ENCODE measurements around the gene NIFK. TPM values are rescaled to one million over a fixed set of nuclear protein-coding genes. Genes with fewer than 3 reads are reported as not detected.

The NIFK gene
- total and polyA plus RNA-seq, 2 donors (not counting 3 experiments of a cell fraction or from before 2014, with no cell fraction given) = 10.7 to 59.7 TPM

- intact Hi-C loops (cut with micrococcal nuclease) = no loop called here
- H4K20me1 ChIP-seq (replicated peaks; ENCODE audit: control insufficient read depth, extremely low read depth, insufficient read depth, low read length) = no peaks in the 10 kb centered on the region
- H3K79me2 ChIP-seq (ENCODE audit: control insufficient read depth, insufficient read depth, low read length) = no peaks in the 10 kb centered on the region
- POLR2A ChIA-PET = no interaction called here
- H3K27me3 ChIP-seq (ENCODE audit: control insufficient read depth in 2 of 2, insufficient read depth in 2 of 2, low read length in 2 of 2) = no peaks in the 10 kb centered on the region
- no peak for TF ChIP-seq POLR2AphosphoS5 (IDR thresholded peaks at IDR 0.05; ENCODE audit: insufficient read depth, low read depth, low read length)
- no peak overlapping the region for H3K27ac ChIP-seq (ENCODE audit: insufficient read depth, low read depth, low read length)
- H3K4me2 ChIP-seq (ENCODE audit: insufficient read depth, low read length) = no peak overlapping the region
- no peaks in the 10 kb centered on the region for H3K36me3 ChIP-seq (ENCODE audit: control insufficient read depth in 2 of 2, extremely low read depth in 1 of 2, insufficient read depth in 2 of 2, low read length in 2 of 2)
- dilution Hi-C loops (cut with MboI; ENCODE audit: extremely low pct_ligation_motif_present, low sequenced_read_pairs) = no loop called here
- no peak overlapping the region for H3K4me3 ChIP-seq (replicated peaks in 1 of 3; ENCODE audit: insufficient read depth in 1 of 3, low read depth in 1 of 3, low read length in 3 of 3)
- no peaks in the 10 kb centered on the region for H3K9me1 ChIP-seq (replicated peaks; ENCODE audit: control insufficient read depth, extremely low read depth, insufficient read depth, low read length)
- DNase-seq (ENCODE audit: low read depth, low spot score) (no peak), FAIRE-seq (no peak)
- H3K4me1 ChIP-seq (ENCODE audit: control insufficient read depth, extremely low read depth, insufficient read depth, low read length) = no peaks in the 10 kb centered on the region
- BruUV-seq (replicated peaks) = no TSS peak
- CTCF ChIA-PET = interaction anchor here (1.2 kb wide), 1 partner anchor 248 kb away, joined by 3 read pairs; the partner anchor contains the start of gene RNU4ATAC
- H3K9ac ChIP-seq (replicated peaks; ENCODE audit: extremely low read depth, insufficient read depth, low read length) = no peak overlapping the region
- no peak overlapping the region for H2AFZ ChIP-seq (ENCODE audit: low read depth, low read length)
- no peaks in the 10 kb centered on the region for H3K9me3 ChIP-seq (replicated peaks; ENCODE audit: control insufficient read depth, insufficient read depth, low read length)
These were observed 42.2 kb upstream of the NIFK start for GRCh38 chr2:121778741-121779487.

DNA sequence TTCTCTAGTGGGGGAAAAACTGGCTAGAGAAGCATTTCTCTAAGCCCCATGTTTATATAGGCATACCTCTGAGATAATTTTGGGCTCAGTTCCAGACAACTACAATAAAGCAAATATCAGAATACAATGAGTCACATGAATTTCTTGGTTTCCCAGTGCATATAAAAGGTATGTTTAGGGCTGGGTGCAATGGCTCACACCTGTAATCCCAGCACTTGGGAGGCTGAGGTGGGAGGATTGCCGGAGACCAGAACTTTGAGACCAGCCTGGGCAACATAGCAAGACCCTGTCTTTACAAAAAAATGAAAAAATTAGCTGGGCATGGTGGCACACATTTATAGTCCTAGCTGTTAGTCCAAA is 41.0 kb upstream of the NIFK start:
- no peaks in the 10 kb centered on the region for H3K36me3 ChIP-seq (ENCODE audit: control insufficient read depth in 2 of 2, extremely low read depth in 1 of 2, insufficient read depth in 2 of 2, low read length in 2 of 2)
- TF ChIP-seq, protein P1, sequence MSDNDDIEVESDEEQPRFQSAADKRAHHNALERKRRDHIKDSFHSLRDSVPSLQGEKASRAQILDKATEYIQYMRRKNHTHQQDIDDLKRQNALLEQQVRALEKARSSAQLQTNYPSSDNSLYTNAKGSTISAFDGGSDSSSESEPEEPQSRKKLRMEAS (IDR thresholded peaks at IDR 0.05; ENCODE audit: insufficient read depth, insufficient read length) = no peak
- TF ChIP-seq FOS (IDR thresholded peaks at IDR 0.05; ENCODE audit: borderline replicate concordance, insufficient read depth, low read length) = peak; percentile 20
- no peaks in the 10 kb centered on the region for H3K79me2 ChIP-seq (ENCODE audit: control insufficient read depth, insufficient read depth, low read length)
- FAIRE-seq (no peak), DNase-seq (ENCODE audit: low read depth, low spot score) (peak; percentile 67)
- no peaks in the 10 kb centered on the region for H3K9me1 ChIP-seq (replicated peaks; ENCODE audit: control insufficient read depth, extremely low read depth, insufficient read depth, low read length)
- no peak overlapping the region for H3K9ac ChIP-seq (replicated peaks; ENCODE audit: extremely low read depth, insufficient read depth, low read length)
- H4K20me1 ChIP-seq (replicated peaks; ENCODE audit: control insufficient read depth, extremely low read depth, insufficient read depth, low read length) = no peaks in the 10 kb centered on the region
- no peak overlapping the region for H2AFZ ChIP-seq (ENCODE audit: low read depth, low read length)
- no peaks in the 10 kb centered on the region for H3K27me3 ChIP-seq (ENCODE audit: control insufficient read depth in 2 of 2, insufficient read depth in 2 of 2, low read length in 2 of 2)
- dilution Hi-C loops (cut with MboI; ENCODE audit: extremely low pct_ligation_motif_present, low sequenced_read_pairs) = no loop called here
- H3K4me1 ChIP-seq (ENCODE audit: control insufficient read depth, extremely low read depth, insufficient read depth, low read length) = no peaks in the 10 kb centered on the region
- no peak overlapping the region for H3K4me2 ChIP-seq (ENCODE audit: insufficient read depth, low read length)
- no TSS peak for BruUV-seq (replicated peaks)
- no peak overlapping the region for H3K27ac ChIP-seq (ENCODE audit: insufficient read depth, low read depth, low read length)
- ChIA-PET CTCF (interaction anchor here (1.2 kb wide), 1 partner anchor 247 kb away, joined by 3 read pairs; the partner anchor contains the start of gene RNU4ATAC), POLR2A (no interaction called here)
- intact Hi-C loops (cut with micrococcal nuclease) = no loop called here
- no peak overlapping the region for H3K4me3 ChIP-seq (replicated peaks in 1 of 3; ENCODE audit: insufficient read depth in 1 of 3, low read depth in 1 of 3, low read length in 3 of 3)
- no peaks in the 10 kb centered on the region for H3K9me3 ChIP-seq (replicated peaks; ENCODE audit: control insufficient read depth, insufficient read depth, low read length)

All from endothelial cell of umbilical vein (primary cell).